Right lobe of liver (tissue), 4 donors: ENCODE measurements around the gene TMEM232.

ENCODE experiments used
- POLR2A ChIP-seq: fragments of 450-650 bp; IDR thresholded peaks from one replicate; pipeline ENCODE4 v1.6.1; 2017; ENCODE audit warnings: antibody characterized with exemption, mild to moderate bottlenecking
- TF ChIP-seq, protein P1 (sequence below), 4 donors: fragments of 200-600 bp in 3 of 4; fragments of 450-650 bp in 1 of 4; IDR thresholded peaks; one replicate each; pipeline versions ENCODE4 v1.5.1 to v1.8.0; 2016 to 2022; ENCODE audit warnings: antibody characterized with exemption in 4 of 4, mild to moderate bottlenecking in 2 of 4
- donor health status: DM: no; HTN: no; CAD: no.
- donor health status: DM: no; HTN: no; CAD: no.
- donor health status: DM: no; HTN: yes; CAD: no.

DNA sequence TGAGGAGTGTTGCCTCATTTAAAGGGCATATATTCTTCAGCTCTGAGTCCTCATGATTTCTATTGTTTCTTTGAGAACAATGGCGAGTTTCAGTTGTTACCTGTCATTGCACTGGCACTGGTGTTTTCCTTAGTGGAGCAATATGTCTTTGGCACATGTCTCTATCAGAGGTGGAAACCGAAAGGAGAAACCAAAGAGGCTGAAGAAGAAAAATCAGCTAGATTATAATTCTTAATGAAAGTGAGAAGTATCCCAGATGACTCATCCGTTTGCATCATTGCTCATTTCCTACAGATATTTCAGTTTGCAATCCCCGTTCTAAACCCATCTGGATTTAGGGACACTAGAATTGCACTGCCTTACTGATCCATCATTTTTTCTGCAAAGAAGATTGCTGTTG is 324.6 kb downstream of the TMEM232 start:
- TF ChIP-seq, protein P1, sequence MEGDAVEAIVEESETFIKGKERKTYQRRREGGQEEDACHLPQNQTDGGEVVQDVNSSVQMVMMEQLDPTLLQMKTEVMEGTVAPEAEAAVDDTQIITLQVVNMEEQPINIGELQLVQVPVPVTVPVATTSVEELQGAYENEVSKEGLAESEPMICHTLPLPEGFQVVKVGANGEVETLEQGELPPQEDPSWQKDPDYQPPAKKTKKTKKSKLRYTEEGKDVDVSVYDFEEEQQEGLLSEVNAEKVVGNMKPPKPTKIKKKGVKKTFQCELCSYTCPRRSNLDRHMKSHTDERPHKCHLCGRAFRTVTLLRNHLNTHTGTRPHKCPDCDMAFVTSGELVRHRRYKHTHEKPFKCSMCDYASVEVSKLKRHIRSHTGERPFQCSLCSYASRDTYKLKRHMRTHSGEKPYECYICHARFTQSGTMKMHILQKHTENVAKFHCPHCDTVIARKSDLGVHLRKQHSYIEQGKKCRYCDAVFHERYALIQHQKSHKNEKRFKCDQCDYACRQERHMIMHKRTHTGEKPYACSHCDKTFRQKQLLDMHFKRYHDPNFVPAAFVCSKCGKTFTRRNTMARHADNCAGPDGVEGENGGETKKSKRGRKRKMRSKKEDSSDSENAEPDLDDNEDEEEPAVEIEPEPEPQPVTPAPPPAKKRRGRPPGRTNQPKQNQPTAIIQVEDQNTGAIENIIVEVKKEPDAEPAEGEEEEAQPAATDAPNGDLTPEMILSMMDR (IDR thresholded peaks at IDR 0.05), result no peak
- TF ChIP-seq POLR2A, result no peak
